ENCODE data around the gene FER1L5. TPM values are rescaled to one million over a fixed set of nuclear protein-coding genes. Genes with fewer than 3 reads are reported as not detected.
"Not testable (repeated sequence)": the region's sequence is repeated elsewhere in the genome, so short reads cannot be mapped to it uniquely, and the experiment has no call there.

The FER1L5 gene
- total RNA-seq, 1 donor from 2014 or later: 0.52 TPM

- no peak overlapping the region for H3K9ac ChIP-seq (ENCODE audit: low read depth in 1 of 3, low read length in 3 of 3)
- H3K27me3 ChIP-seq (ENCODE audit: control insufficient read depth in 3 of 3, insufficient read depth in 3 of 3, low read length in 3 of 3): no peaks in the 10 kb centered on the region
- no peak overlapping the region for H3K27ac ChIP-seq (ENCODE audit: low read depth, low read length)
- H3K9me3 ChIP-seq (ENCODE audit: control insufficient read depth in 3 of 3, low read length in 3 of 3): no peaks in the 10 kb centered on the region
- no peak overlapping the region for H3K4me3 ChIP-seq (ENCODE audit: low read length in 3 of 3)
- H3K4me1 ChIP-seq (ENCODE audit: control insufficient read depth in 3 of 3, insufficient read depth in 3 of 3, low read length in 3 of 3): no peaks in the 10 kb centered on the region
- H3K36me3 ChIP-seq (ENCODE audit: control insufficient read depth in 3 of 3, insufficient read depth in 3 of 3, low read length in 3 of 3): no peaks in the 10 kb centered on the region
Observed at GRCh38 chr2:96655526-96655925, 13.0 kb downstream of the FER1L5 start.

GRCh38 chr2:96656540-96656939 lies 14.0 kb downstream of the FER1L5 start:
- no peak overlapping the region for H3K27ac ChIP-seq (ENCODE audit: low read depth, low read length)
- H3K4me3 ChIP-seq (ENCODE audit: low read length in 3 of 3): no peak overlapping the region
- H3K27me3 ChIP-seq (ENCODE audit: control insufficient read depth in 3 of 3, insufficient read depth in 3 of 3, low read length in 3 of 3): no peaks in the 10 kb centered on the region
- H3K9me3 ChIP-seq (ENCODE audit: control insufficient read depth in 3 of 3, low read length in 3 of 3): no peaks in the 10 kb centered on the region
- no peaks in the 10 kb centered on the region for H3K4me1 ChIP-seq (ENCODE audit: control insufficient read depth in 3 of 3, insufficient read depth in 3 of 3, low read length in 3 of 3)
- H3K9ac ChIP-seq (ENCODE audit: low read depth in 1 of 3, low read length in 3 of 3): no peak overlapping the region
- H3K36me3 ChIP-seq (ENCODE audit: control insufficient read depth in 3 of 3, insufficient read depth in 3 of 3, low read length in 3 of 3): no peaks in the 10 kb centered on the region

- Histone ChIP-seq H3K27me3 (ENCODE audit: control insufficient read depth in 3 of 3, insufficient read depth in 3 of 3, low read length in 3 of 3) (no peaks in the 10 kb centered on the region), H3K4me3 (ENCODE audit: low read length in 3 of 3) (no peak overlapping the region), H3K9me3 (ENCODE audit: control insufficient read depth in 3 of 3, low read length in 3 of 3) (no peaks in the 10 kb centered on the region), H3K36me3 (ENCODE audit: control insufficient read depth in 3 of 3, insufficient read depth in 3 of 3, low read length in 3 of 3) (no peaks in the 10 kb centered on the region), H3K9ac (ENCODE audit: low read depth in 1 of 3, low read length in 3 of 3) (no peak overlapping the region), H3K27ac (ENCODE audit: low read depth, low read length) (no peak overlapping the region), H3K4me1 (ENCODE audit: control insufficient read depth in 3 of 3, insufficient read depth in 3 of 3, low read length in 3 of 3) (peaks cover 0 to 13% (median 9%) of the 10 kb centered on the region in 3 donors)
Observed at GRCh38 chr2:96661324-96661723, 18.8 kb downstream of the FER1L5 start.

GRCh38 chr2:96662360-96662759 lies 19.8 kb downstream of the FER1L5 start:
- Histone ChIP-seq H3K4me1 (ENCODE audit: control insufficient read depth in 3 of 3, insufficient read depth in 3 of 3, low read length in 3 of 3) (peaks cover 0 to 13% (median 9%) of the 10 kb centered on the region in 3 donors), H3K4me3 (ENCODE audit: low read length in 3 of 3) (no peak overlapping the region)

GRCh38 chr2:96663177-96663576 lies 20.6 kb downstream of the FER1L5 start:
- Histone ChIP-seq H3K9ac (ENCODE audit: low read depth in 1 of 3, low read length in 3 of 3) (no peak overlapping the region), H3K36me3 (ENCODE audit: control insufficient read depth in 3 of 3, insufficient read depth in 3 of 3, low read length in 3 of 3) (no peaks in the 10 kb centered on the region), H3K27ac (ENCODE audit: low read depth, low read length) (no peak overlapping the region), H3K4me3 (ENCODE audit: low read length in 3 of 3) (no peak overlapping the region), H3K9me3 (ENCODE audit: control insufficient read depth in 3 of 3, low read length in 3 of 3) (no peaks in the 10 kb centered on the region), H3K4me1 (ENCODE audit: control insufficient read depth in 3 of 3, insufficient read depth in 3 of 3, low read length in 3 of 3) (peaks cover 0 to 13% (median 9%) of the 10 kb centered on the region in 3 donors), H3K27me3 (ENCODE audit: control insufficient read depth in 3 of 3, insufficient read depth in 3 of 3, low read length in 3 of 3) (no peaks in the 10 kb centered on the region)

More at GRCh38 chr2:96662360-96662759, 19.8 kb downstream of the FER1L5 start:
- no peaks in the 10 kb centered on the region for H3K27me3 ChIP-seq (ENCODE audit: control insufficient read depth in 3 of 3, insufficient read depth in 3 of 3, low read length in 3 of 3)
- no peaks in the 10 kb centered on the region for H3K9me3 ChIP-seq (ENCODE audit: control insufficient read depth in 3 of 3, low read length in 3 of 3)
- H3K36me3 ChIP-seq (ENCODE audit: control insufficient read depth in 3 of 3, insufficient read depth in 3 of 3, low read length in 3 of 3): no peaks in the 10 kb centered on the region
- no peak overlapping the region for H3K9ac ChIP-seq (ENCODE audit: low read depth in 1 of 3, low read length in 3 of 3)
- H3K27ac ChIP-seq (ENCODE audit: low read depth, low read length): no peak overlapping the region

GRCh38 chr2:96663829-96664228 lies 21.3 kb downstream of the FER1L5 start:
- Histone ChIP-seq H3K9me3 (ENCODE audit: control insufficient read depth in 3 of 3, low read length in 3 of 3) (no peaks in the 10 kb centered on the region), H3K4me3 (ENCODE audit: low read length in 3 of 3) (no peak overlapping the region), H3K4me1 (ENCODE audit: control insufficient read depth in 3 of 3, insufficient read depth in 3 of 3, low read length in 3 of 3) (peaks cover 0 to 13% (median 9%) of the 10 kb centered on the region in 3 donors)

GRCh38 chr2:96664366-96664925 lies 21.9 kb downstream of the FER1L5 start:
- Histone ChIP-seq H3K27ac (ENCODE audit: low read depth, low read length) (peak overlapping the region; percentile 79), H3K4me1 (ENCODE audit: control insufficient read depth in 3 of 3, insufficient read depth in 3 of 3, low read length in 3 of 3) (peaks cover 0 to 13% (median 9%) of the 10 kb centered on the region in 3 donors), H3K9me3 (ENCODE audit: control insufficient read depth in 3 of 3, low read length in 3 of 3) (no peaks in the 10 kb centered on the region), H3K9ac (ENCODE audit: low read depth in 1 of 3, low read length in 3 of 3) (peak overlapping the region in 1 of 3 donors; percentile 27), H3K36me3 (ENCODE audit: control insufficient read depth in 3 of 3, insufficient read depth in 3 of 3, low read length in 3 of 3) (no peaks in the 10 kb centered on the region), H3K4me3 (ENCODE audit: low read length in 3 of 3) (no peak overlapping the region), H3K27me3 (ENCODE audit: control insufficient read depth in 3 of 3, insufficient read depth in 3 of 3, low read length in 3 of 3) (peaks cover 0 to 6% (median 0%) of the 10 kb centered on the region in 3 donors)

More at GRCh38 chr2:96663829-96664228, 21.3 kb downstream of the FER1L5 start:
- Histone ChIP-seq H3K9ac (ENCODE audit: low read depth in 1 of 3, low read length in 3 of 3) (no peak overlapping the region), H3K27ac (ENCODE audit: low read depth, low read length) (no peak overlapping the region), H3K36me3 (ENCODE audit: control insufficient read depth in 3 of 3, insufficient read depth in 3 of 3, low read length in 3 of 3) (no peaks in the 10 kb centered on the region), H3K27me3 (ENCODE audit: control insufficient read depth in 3 of 3, insufficient read depth in 3 of 3, low read length in 3 of 3) (peaks cover 0 to under 1% (median 0%) of the 10 kb centered on the region in 3 donors)

GRCh38 chr2:96665083-96665569 lies 22.6 kb downstream of the FER1L5 start:
- Histone ChIP-seq H3K9ac (ENCODE audit: low read depth in 1 of 3, low read length in 3 of 3) (peak overlapping the region in 1 of 3 donors; percentile 27), H3K4me1 (ENCODE audit: control insufficient read depth in 3 of 3, insufficient read depth in 3 of 3, low read length in 3 of 3) (peaks cover 0 to 13% (median 9%) of the 10 kb centered on the region in 3 donors)

GRCh38 chr2:96665717-96666116 lies 23.2 kb downstream of the FER1L5 start:
- H3K27ac ChIP-seq (ENCODE audit: low read depth, low read length): peak overlapping the region; percentile 79
- H3K36me3 ChIP-seq (ENCODE audit: control insufficient read depth in 3 of 3, insufficient read depth in 3 of 3, low read length in 3 of 3); H3K9ac ChIP-seq (ENCODE audit: low read depth in 1 of 3, low read length in 3 of 3): not testable (repeated sequence)

More at GRCh38 chr2:96665083-96665569, 22.6 kb downstream of the FER1L5 start:
- no peak overlapping the region for H3K4me3 ChIP-seq (ENCODE audit: low read length in 3 of 3)
- no peaks in the 10 kb centered on the region for H3K36me3 ChIP-seq (ENCODE audit: control insufficient read depth in 3 of 3, insufficient read depth in 3 of 3, low read length in 3 of 3)
- H3K27me3 ChIP-seq (ENCODE audit: control insufficient read depth in 3 of 3, insufficient read depth in 3 of 3, low read length in 3 of 3): peaks cover 0 to 11% (median 3%) of the 10 kb centered on the region in 3 donors
- no peaks in the 10 kb centered on the region for H3K9me3 ChIP-seq (ENCODE audit: control insufficient read depth in 3 of 3, low read length in 3 of 3)
- H3K27ac ChIP-seq (ENCODE audit: low read depth, low read length): peak overlapping the region; percentile 79

GRCh38 chr2:96668771-96669170 lies 26.2 kb downstream of the FER1L5 start:
- H3K4me3 ChIP-seq (ENCODE audit: low read length in 3 of 3): no peak overlapping the region
- H3K36me3 ChIP-seq (ENCODE audit: control insufficient read depth in 3 of 3, insufficient read depth in 3 of 3, low read length in 3 of 3): no peaks in the 10 kb centered on the region
- H3K27me3 ChIP-seq (ENCODE audit: control insufficient read depth in 3 of 3, insufficient read depth in 3 of 3, low read length in 3 of 3): peaks cover 0 to 12% (median 3%) of the 10 kb centered on the region in 3 donors
- no peaks in the 10 kb centered on the region for H3K9me3 ChIP-seq (ENCODE audit: control insufficient read depth in 3 of 3, low read length in 3 of 3)
- no peak overlapping the region for H3K27ac ChIP-seq (ENCODE audit: low read depth, low read length)
- H3K4me1 ChIP-seq (ENCODE audit: control insufficient read depth in 3 of 3, insufficient read depth in 3 of 3, low read length in 3 of 3): peaks cover 0 to 13% (median 9%) of the 10 kb centered on the region in 3 donors
- no peak overlapping the region for H3K9ac ChIP-seq (ENCODE audit: low read depth in 1 of 3, low read length in 3 of 3)

More at GRCh38 chr2:96665717-96666116, 23.2 kb downstream of the FER1L5 start:
- Histone ChIP-seq H3K4me1 (ENCODE audit: control insufficient read depth in 3 of 3, insufficient read depth in 3 of 3, low read length in 3 of 3) (peaks cover 0 to 13% (median 9%) of the 10 kb centered on the region in 3 donors), H3K27me3 (ENCODE audit: control insufficient read depth in 3 of 3, insufficient read depth in 3 of 3, low read length in 3 of 3) (peaks cover 0 to 12% (median 3%) of the 10 kb centered on the region in 3 donors)
- H3K9me3 ChIP-seq (ENCODE audit: control insufficient read depth in 3 of 3, low read length in 3 of 3); H3K4me3 ChIP-seq (ENCODE audit: low read length in 3 of 3): not testable (repeated sequence)
